Spleen (tissue), 7 donors: Measurements from ENCODE around the gene KLC3.

ENCODE experiments used
- CTCF ChIP-seq, 11 experiments: fragments of 200-600 bp in 7 of 11; fragments of 450-650 bp in 4 of 11; sonication (generic) in 4 of 11; IDR thresholded peaks in 8 of 11; conservative IDR thresholded peaks in 3 of 11; 1 replicate in 7 of 11; 2 replicates in 4 of 11; pipeline versions ENCODE4 v1.4.0 to v1.8.0; 2016 to 2021; ENCODE audit warnings: antibody characterized with exemption in 11 of 11, inconsistent platforms in 4 of 11, mild to moderate bottlenecking in 1 of 11
- POLR2A ChIP-seq, 3 donors: fragments of 450-650 bp; IDR thresholded peaks; one replicate each; pipeline ENCODE4 v1.5.1; 2017; ENCODE audit warnings: antibody characterized with exemption in 3 of 3, mild to moderate bottlenecking in 1 of 3
- POLR2AphosphoS5 ChIP-seq, 3 donors: sonication (generic); formaldehyde crosslinking; IDR thresholded peaks; one replicate each; pipeline ENCODE4 v1.5.1; 2017; ENCODE audit warnings: antibody characterized with exemption in 3 of 3
- donor health status: DM: no; HTN: no; CAD: no; lungs with moderate emphysema.
- donor health status: DM: no; HTN: no; CAD: no.
- donor health status: DM: no; HTN: no; CAD: no.

GRCh38 chr19:45368127-45368526 lies 27.6 kb downstream of the KLC3 start:
- TF ChIP-seq CTCF (IDR thresholded peaks at IDR 0.05 in 8 of 11, conservative IDR thresholded peaks at IDR 0.05 in 3 of 11), result no peak
- no peak for TF ChIP-seq POLR2AphosphoS5 (IDR thresholded peaks at IDR 0.05)
- TF ChIP-seq POLR2A (IDR thresholded peaks at IDR 0.05), result no peak
